Mesothelial cell of epicardium (in vitro differentiated cells): ENCODE data around the gene KDM4C. TPM values are rescaled to one million over a fixed set of nuclear protein-coding genes. Genes with fewer than 3 reads are reported as not detected.

ENCODE experiments used
- DNase-seq, 2 experiments: peaks; one replicate each; pipeline ENCODE4 v3.0.0; 2021; ENCODE audit warnings: low spot score in 2 of 2; ENCODE audit not compliant: unreplicated experiment in 2 of 2
- H3K27ac Mint-ChIP-seq: 2 replicates; pipeline ENCODE4 v1.8.0; 2021; ENCODE audit warnings: mixed read lengths
- H3K27me3 Mint-ChIP-seq: 2 replicates; pipeline ENCODE4 v1.8.0; 2021; ENCODE audit warnings: low read depth, mixed read lengths
- H3K36me3 Mint-ChIP-seq: 2 replicates; pipeline ENCODE4 v1.8.0; 2021; ENCODE audit warnings: mixed read lengths
- H3K4me1 Mint-ChIP-seq: 2 replicates; pipeline ENCODE4 v1.8.0; 2021; ENCODE audit warnings: mixed read lengths
- H3K4me3 Mint-ChIP-seq: 2 replicates; pipeline ENCODE4 v1.8.0; 2021; ENCODE audit warnings: mild to moderate bottlenecking, moderate library complexity, mixed read lengths
- H3K9me3 Mint-ChIP-seq: 2 replicates; pipeline ENCODE4 v1.8.0; 2021; ENCODE audit warnings: mixed read lengths
- total RNA-seq: library from RNA; stranded (reverse); gene quantifications from 3 replicates; pipeline ENCODE4 v1.2.1, GENCODE V29; 2021
- TF ChIP-seq, protein P1 (sequence below): fragments of 200-600 bp; sonication (generic); IDR thresholded peaks from one replicate; pipeline ENCODE4 v1.5.0; 2021; ENCODE audit warnings: antibody characterized with exemption; ENCODE audit not compliant: unreplicated experiment

The KDM4C gene
- total RNA-seq, 1 donor from 2014 or later: 25.4 TPM

DNA sequence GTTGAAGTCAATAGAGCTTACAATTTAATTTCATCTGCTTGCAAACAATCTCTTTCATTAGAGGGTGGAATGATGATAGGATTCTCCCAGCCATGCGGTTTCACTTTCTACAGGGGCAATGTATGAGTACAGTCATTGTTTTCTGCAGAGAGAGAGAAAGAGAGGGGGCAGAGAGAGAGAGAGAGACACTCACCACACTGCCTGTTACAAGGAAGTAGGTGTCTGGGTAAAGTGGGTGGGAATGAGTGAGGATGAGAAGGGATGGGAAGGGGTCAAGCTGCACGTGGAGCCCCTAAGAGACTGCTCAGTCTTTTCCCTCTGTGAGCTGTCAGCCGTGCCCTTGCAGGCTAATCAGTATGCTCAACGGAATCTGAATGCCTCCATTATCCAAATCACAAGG, 454.3 kb downstream of the KDM4C start:
- Mint-ChIP-seq H3K4me1 (no peaks in the 10 kb centered on the region), H3K36me3 (no peaks in the 10 kb centered on the region), H3K9me3 (peaks cover 1% of the 10 kb centered on the region), H3K27ac (no peak overlapping the region), H3K4me3 (no peak overlapping the region), H3K27me3 (peaks cover 1% of the 10 kb centered on the region)
- TF ChIP-seq, protein P1, sequence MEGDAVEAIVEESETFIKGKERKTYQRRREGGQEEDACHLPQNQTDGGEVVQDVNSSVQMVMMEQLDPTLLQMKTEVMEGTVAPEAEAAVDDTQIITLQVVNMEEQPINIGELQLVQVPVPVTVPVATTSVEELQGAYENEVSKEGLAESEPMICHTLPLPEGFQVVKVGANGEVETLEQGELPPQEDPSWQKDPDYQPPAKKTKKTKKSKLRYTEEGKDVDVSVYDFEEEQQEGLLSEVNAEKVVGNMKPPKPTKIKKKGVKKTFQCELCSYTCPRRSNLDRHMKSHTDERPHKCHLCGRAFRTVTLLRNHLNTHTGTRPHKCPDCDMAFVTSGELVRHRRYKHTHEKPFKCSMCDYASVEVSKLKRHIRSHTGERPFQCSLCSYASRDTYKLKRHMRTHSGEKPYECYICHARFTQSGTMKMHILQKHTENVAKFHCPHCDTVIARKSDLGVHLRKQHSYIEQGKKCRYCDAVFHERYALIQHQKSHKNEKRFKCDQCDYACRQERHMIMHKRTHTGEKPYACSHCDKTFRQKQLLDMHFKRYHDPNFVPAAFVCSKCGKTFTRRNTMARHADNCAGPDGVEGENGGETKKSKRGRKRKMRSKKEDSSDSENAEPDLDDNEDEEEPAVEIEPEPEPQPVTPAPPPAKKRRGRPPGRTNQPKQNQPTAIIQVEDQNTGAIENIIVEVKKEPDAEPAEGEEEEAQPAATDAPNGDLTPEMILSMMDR: no peak
- no peak for DNase-seq

DNA sequence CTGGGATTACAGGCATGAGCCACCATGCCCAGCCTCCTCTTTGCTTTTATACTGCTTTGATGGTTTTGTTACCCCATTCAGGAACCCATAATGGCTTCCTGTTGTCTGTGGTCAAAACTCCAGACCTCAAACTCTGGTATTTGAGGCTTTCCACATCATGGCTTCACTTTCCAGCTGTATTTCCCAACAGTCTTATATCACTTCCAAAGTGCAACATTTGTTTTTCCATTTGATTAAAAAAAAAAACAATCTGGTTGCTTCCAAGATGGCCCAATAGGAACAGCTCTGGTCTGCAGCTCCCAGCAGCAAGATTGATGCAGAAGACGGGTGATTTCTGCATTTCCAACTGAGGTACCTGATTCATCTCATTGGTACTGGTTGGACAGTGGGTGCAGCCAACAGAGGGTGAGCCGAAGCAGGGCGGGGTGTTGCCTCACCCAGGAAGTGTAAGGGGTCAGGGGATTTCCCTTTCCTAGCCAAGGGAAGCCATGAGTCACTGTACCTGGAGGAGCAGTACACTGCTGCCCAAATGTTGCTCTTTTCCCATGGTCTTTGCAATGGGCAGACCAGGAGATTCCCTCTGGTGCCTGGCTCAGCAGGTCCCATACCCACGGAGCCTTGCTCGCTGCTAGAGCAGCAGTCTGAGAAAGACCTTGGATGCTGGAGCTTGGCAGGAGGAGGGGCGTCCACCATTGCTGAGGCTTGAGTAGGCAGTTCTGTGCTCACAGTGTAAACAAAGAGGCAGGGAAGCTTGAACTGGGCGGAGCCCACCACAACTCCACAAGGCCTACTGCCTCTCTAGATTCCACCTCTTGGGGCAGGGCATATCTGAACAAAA, 458.4 kb downstream of the KDM4C start:
- H3K9me3 Mint-ChIP-seq: peaks cover 15% of the 10 kb centered on the region
- DNase-seq: no peak
- H3K27ac Mint-ChIP-seq: no peak overlapping the region
- H3K36me3 Mint-ChIP-seq: peaks cover 3% of the 10 kb centered on the region
- H3K4me1 Mint-ChIP-seq: no peaks in the 10 kb centered on the region
- TF ChIP-seq, protein P1: no peak
- H3K4me3 Mint-ChIP-seq: no peak overlapping the region
- H3K27me3 Mint-ChIP-seq: no peaks in the 10 kb centered on the region

DNA sequence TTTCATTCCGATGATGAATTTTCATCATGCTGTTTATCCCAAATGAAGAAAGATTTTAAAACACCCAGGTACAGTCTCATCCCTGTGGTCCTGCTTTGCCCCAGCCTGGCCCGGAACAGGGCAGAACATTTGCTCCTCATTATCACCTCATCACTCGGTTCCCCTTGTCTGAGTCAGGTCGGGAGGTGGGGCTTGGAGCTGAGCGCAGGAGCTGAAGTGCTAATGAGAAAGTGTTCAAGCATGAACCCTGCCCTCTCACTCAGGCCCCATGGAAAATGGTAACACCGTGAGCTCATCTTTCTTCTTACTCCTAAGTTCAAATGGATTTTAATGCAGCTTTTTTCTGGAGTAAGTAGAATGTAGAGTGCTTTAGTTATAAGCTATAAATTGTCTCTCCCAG, 466.2 kb downstream of the KDM4C start:
- Mint-ChIP-seq H3K4me1 (peaks cover 3% of the 10 kb centered on the region), H3K36me3 (peaks cover 3% of the 10 kb centered on the region), H3K9me3 (peaks cover 14% of the 10 kb centered on the region), H3K27ac (no peak overlapping the region), H3K4me3 (no peak overlapping the region), H3K27me3 (peaks cover 10% of the 10 kb centered on the region)
- DNase-seq: no peak
- TF ChIP-seq, protein P1: no peak

Other genes with a start within 250 kb of the KDM4C start
- 1.0 to 2.0 TPM (median 1.5 TPM) in 3 replicates for gene GLDC, start 112.2 kb upstream of the KDM4C start, total RNA-seq